AG10803 (cell line): ENCODE results near the gene VTI1B.
"Not testable (repeated sequence)": the region's sequence is repeated elsewhere in the genome, so short reads cannot be mapped to it uniquely, and the experiment has no call there.

Source experiments
- DNase-seq: peaks from one replicate; pipeline ENCODE4 v3.0.0; 2010; ENCODE audit warnings: low read depth
- H3K4me3 ChIP-seq: 2 replicates; pipeline ENCODE4 v1.5.1; 2011; ENCODE audit warnings: mild to moderate bottlenecking, low read length, control low read depth
- CTCF ChIP-seq: conservative IDR thresholded peaks from 2 replicates; pipeline ENCODE4 v1.5.1; 2011; ENCODE audit warnings: mild to moderate bottlenecking, low read length, control low read depth, inconsistent platforms

VTI1B gene, protein sequence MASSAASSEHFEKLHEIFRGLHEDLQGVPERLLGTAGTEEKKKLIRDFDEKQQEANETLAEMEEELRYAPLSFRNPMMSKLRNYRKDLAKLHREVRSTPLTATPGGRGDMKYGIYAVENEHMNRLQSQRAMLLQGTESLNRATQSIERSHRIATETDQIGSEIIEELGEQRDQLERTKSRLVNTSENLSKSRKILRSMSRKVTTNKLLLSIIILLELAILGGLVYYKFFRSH

GRCh38 chr14:67674480-67675218 lies at the start of gene VTI1B:
Gene VTI1B (minus strand): TSS chr14:67674632. CDS start chr14:67674489, 143 bp downstream.
- peak within 1 kb of the TSS; percentile 90 for H3K4me3 ChIP-seq
- TF ChIP-seq CTCF, result peak; percentile 34; the same call in 1 of the 2 replicates
- DNase-seq, result peak; percentile 72

GRCh38 chr14:67722293-67722692 lies 47.9 kb upstream of the VTI1B start:
- no peak overlapping the region for H3K4me3 ChIP-seq
- DNase-seq, result peak; percentile 47
- no peak for TF ChIP-seq CTCF

GRCh38 chr14:67721875-67722274 lies 47.4 kb upstream of the VTI1B start:
- no peak overlapping the region for H3K4me3 ChIP-seq
- TF ChIP-seq CTCF, result no peak
- no peak for DNase-seq

DNA sequence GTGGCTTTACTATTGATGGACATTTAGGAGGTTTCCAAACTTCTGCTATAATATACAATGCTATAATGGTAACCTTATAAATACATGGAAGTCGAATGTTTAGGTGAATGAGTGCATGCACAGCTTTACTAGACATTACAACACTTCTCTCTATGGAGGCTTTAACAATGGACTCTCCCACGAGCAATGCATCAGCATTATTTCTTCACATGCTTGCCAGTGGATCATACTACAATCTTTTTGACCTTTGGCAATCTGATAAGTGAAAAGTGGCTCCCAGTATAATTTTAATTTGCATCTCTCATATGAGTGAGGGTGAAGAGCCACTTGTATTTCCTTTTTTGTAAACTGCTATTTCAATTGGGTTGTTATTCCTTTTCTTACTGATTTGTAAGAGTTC lies 45.4 kb upstream of the VTI1B start:
- no peak for TF ChIP-seq CTCF
- no peak overlapping the region for H3K4me3 ChIP-seq
- DNase-seq, result no peak

DNA sequence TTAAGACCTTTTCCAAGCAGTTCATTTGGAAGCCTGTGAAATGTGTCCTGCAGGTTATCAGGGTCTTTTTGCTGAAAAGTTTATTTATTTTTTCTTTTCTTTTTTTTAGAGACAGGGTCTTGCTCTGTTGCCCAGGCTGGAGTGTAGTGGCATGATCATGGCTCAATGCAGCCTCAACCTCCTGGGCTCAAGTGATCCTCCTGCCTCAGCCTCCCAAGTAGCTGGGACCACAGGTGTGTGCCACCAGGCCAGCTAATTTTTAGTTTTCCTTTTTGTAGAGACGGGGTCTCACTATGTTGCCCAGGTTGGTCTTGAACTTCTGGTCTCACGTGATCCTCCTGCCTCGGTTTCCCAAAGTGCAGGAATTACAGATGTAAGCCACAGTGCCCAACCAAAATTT lies 45.0 kb upstream of the VTI1B start:
- H3K4me3 ChIP-seq, DNase-seq: not testable (repeated sequence)

- no peak overlapping the region for H3K4me3 ChIP-seq
- no peak for TF ChIP-seq CTCF
- DNase-seq, result no peak
Measured at GRCh38 chr14:67718265-67718664, 43.8 kb upstream of the VTI1B start.

- no peak for DNase-seq
- no peak overlapping the region for H3K4me3 ChIP-seq
- TF ChIP-seq CTCF, result no peak
Measured at GRCh38 chr14:67717048-67717447, 42.6 kb upstream of the VTI1B start.
